DOHH2 (cell line): ENCODE data around the gene CDS1.
"Not testable (repeated sequence)": the region's sequence is repeated elsewhere in the genome, so short reads cannot be mapped to it uniquely, and the experiment has no call there.

Experiments
- H3F3A ChIP-seq: fragments of 200-600 bp; sonication (generic), shearing (Covaris generic); 2 replicates; pipeline ENCODE4 v1.6.0; 2016; ENCODE audit warnings: antibody characterized with exemption, mild to moderate bottlenecking; ENCODE audit not compliant: control insufficient read depth, insufficient read depth
- H3K27ac ChIP-seq: fragments of 200-600 bp; sonication (generic); 2 replicates; pipeline ENCODE4 v1.5.1; 2014; ENCODE audit warnings: low read depth, mild to moderate bottlenecking, low read length, moderate library complexity
- H3K27me3 ChIP-seq: fragments of 200-600 bp; sonication (generic); 2 replicates; pipeline ENCODE4 v1.6.1; 2014; ENCODE audit warnings: mild to moderate bottlenecking, low read length, mixed read lengths; ENCODE audit not compliant: control insufficient read depth
- H3K36me3 ChIP-seq: fragments of 200-600 bp; sonication (generic); 2 replicates; pipeline ENCODE4 v1.6.1; 2014; ENCODE audit warnings: mild to moderate bottlenecking, low read length, moderate library complexity, mixed read lengths; ENCODE audit not compliant: control insufficient read depth
- H3K4me1 ChIP-seq: fragments of 200-600 bp; sonication (generic); 2 replicates; pipeline ENCODE4 v1.6.1; 2014; ENCODE audit warnings: mild to moderate bottlenecking, low read length, mixed read lengths; ENCODE audit not compliant: control insufficient read depth
- H3K4me2 ChIP-seq: fragments of 200-600 bp; sonication (generic); 2 replicates; pipeline ENCODE4 v1.6.0; 2014; ENCODE audit warnings: mild to moderate bottlenecking, low read length, moderate library complexity
- H3K4me3 ChIP-seq: fragments of 200-600 bp; sonication (generic); 2 replicates; pipeline ENCODE4 v1.5.1; 2014; ENCODE audit warnings: mild to moderate bottlenecking, low read length, mixed read lengths
- H3K79me2 ChIP-seq: fragments of 200-600 bp; sonication (generic); 2 replicates; pipeline ENCODE4 v1.6.1; 2014; ENCODE audit warnings: mild to moderate bottlenecking, low read length, mixed read lengths; ENCODE audit not compliant: control insufficient read depth
- H3K9me2 ChIP-seq: fragments of 200-600 bp; sonication (generic); replicated peaks from 2 replicates; pipeline ENCODE4 v1.6.1; 2014; ENCODE audit warnings: mild to moderate bottlenecking, low read length, mixed read lengths; ENCODE audit not compliant: control insufficient read depth
- H3K9me3 ChIP-seq: fragments of 200-600 bp; sonication (generic); 2 replicates; pipeline ENCODE4 v1.6.1; 2014; ENCODE audit warnings: antibody characterized with exemption, low read length, mixed read lengths; ENCODE audit not compliant: control insufficient read depth, insufficient read depth
- H4K20me1 ChIP-seq: fragments of 200-600 bp; sonication (generic); 2 replicates; pipeline ENCODE4 v1.6.0; 2014; ENCODE audit warnings: low read depth, mild to moderate bottlenecking, antibody characterized with exemption, low read length, moderate library complexity; ENCODE audit not compliant: control insufficient read depth, insufficient read depth
- CTCF ChIP-seq: fragments of 200-600 bp; sonication (generic); IDR thresholded peaks from one replicate; pipeline ENCODE4 v1.5.1; 2014; ENCODE audit warnings: antibody characterized with exemption, mild to moderate bottlenecking, low read depth, low read length; ENCODE audit not compliant: poor library complexity, severe bottlenecking
- EZH2phosphoT487 ChIP-seq: fragments of 200-600 bp; sonication (generic); IDR thresholded peaks from 2 replicates; pipeline ENCODE4 v1.6.1; 2017; ENCODE audit warnings: borderline replicate concordance, mild to moderate bottlenecking, antibody characterized with exemption, low read length, moderate library complexity, mixed read lengths

Gene CDS1

GRCh38 chr4:84661191-84661939 is 78.4 kb downstream of the CDS1 start:
- Histone ChIP-seq H3K79me2 (no peaks in the 10 kb centered on the region), H3K9me3 (no peaks in the 10 kb centered on the region), H3K27me3 (no peaks in the 10 kb centered on the region), H3K36me3 (no peaks in the 10 kb centered on the region), H3K9me2 (no peaks in the 10 kb centered on the region), H3K4me2 (no peak overlapping the region), H3K27ac (no peak overlapping the region), H4K20me1 (no peaks in the 10 kb centered on the region), H3K4me1 (no peaks in the 10 kb centered on the region), H3K4me3 (no peak overlapping the region), H3F3A (no peaks in the 10 kb centered on the region)
- no peak for TF ChIP-seq EZH2phosphoT487
- TF ChIP-seq CTCF, result no peak

- H3K4me2 ChIP-seq, H4K20me1 ChIP-seq, H3K27me3 ChIP-seq, H3F3A ChIP-seq, H3K79me2 ChIP-seq, H3K4me3 ChIP-seq, H3K9me2 ChIP-seq, H3K4me1 ChIP-seq, H3K9me3 ChIP-seq, H3K36me3 ChIP-seq, H3K27ac ChIP-seq: not testable (repeated sequence)
Measured at GRCh38 chr4:84664767-84665166, 81.8 kb downstream of the CDS1 start.

GRCh38 chr4:84666439-84666838 is 83.5 kb downstream of the CDS1 start:
- no peak for TF ChIP-seq EZH2phosphoT487
- no peak for TF ChIP-seq CTCF
- H3K9me2 ChIP-seq, result no peaks in the 10 kb centered on the region
- no peak overlapping the region for H3K4me3 ChIP-seq
- no peaks in the 10 kb centered on the region for H3K4me1 ChIP-seq
- H4K20me1 ChIP-seq, result no peaks in the 10 kb centered on the region
- no peaks in the 10 kb centered on the region for H3F3A ChIP-seq
- no peaks in the 10 kb centered on the region for H3K79me2 ChIP-seq
- no peaks in the 10 kb centered on the region for H3K9me3 ChIP-seq
- no peaks in the 10 kb centered on the region for H3K36me3 ChIP-seq
- H3K27me3 ChIP-seq, result no peaks in the 10 kb centered on the region
- H3K4me2 ChIP-seq, result no peak overlapping the region
- H3K27ac ChIP-seq, result no peak overlapping the region

GRCh38 chr4:84669201-84669600 is 86.3 kb downstream of the CDS1 start:
- Histone ChIP-seq H3K36me3 (no peaks in the 10 kb centered on the region), H3K9me2 (no peaks in the 10 kb centered on the region), H3K79me2 (no peaks in the 10 kb centered on the region), H3F3A (no peaks in the 10 kb centered on the region), H3K27ac (no peak overlapping the region), H3K9me3 (no peaks in the 10 kb centered on the region), H4K20me1 (no peaks in the 10 kb centered on the region), H3K4me3 (no peak overlapping the region), H3K4me1 (no peaks in the 10 kb centered on the region), H3K27me3 (no peaks in the 10 kb centered on the region), H3K4me2 (no peak overlapping the region)
- TF ChIP-seq EZH2phosphoT487 (no peak), CTCF (no peak)
